K562 (cell line): ENCODE measurements around the gene OLFML3.

ENCODE experiments used
- BRCA1 ChIP-seq, 2 experiments: fragments of 450-650 bp in 1 of 2; sonication (generic) in 1 of 2; formaldehyde crosslinking in 1 of 2; IDR thresholded peaks; 2 replicates each; pipeline versions ENCODE4 v1.5.0 to v1.6.1; 2017 to 2020; ENCODE audit warnings: mild to moderate bottlenecking in 1 of 2, missing genetic modification reagents in 1 of 2
- CBFB ChIP-seq: sonication (generic); formaldehyde crosslinking; IDR thresholded peaks from 2 replicates; pipeline ENCODE4 v1.4.0; 2020; ENCODE audit warnings: mild to moderate bottlenecking, missing genetic modification reagents
- DPF2 ChIP-seq: fragments of 450-650 bp; IDR thresholded peaks from 2 replicates; pipeline ENCODE4 v1.6.1; 2016
- FOXJ2 ChIP-seq: fragments of 200-800 bp; sonication (Bioruptor generic); IDR thresholded peaks from 2 replicates; pipeline ENCODE4 v1.6.1; 2016; ENCODE audit warnings: missing genetic modification characterization, missing compliant biosample characterization
- FOXP4 ChIP-seq: sonication (generic); formaldehyde crosslinking; IDR thresholded peaks from 2 replicates; pipeline ENCODE4 v1.8.0; 2022; ENCODE audit warnings: mild to moderate bottlenecking, missing genetic modification reagents, borderline replicate concordance
- HDAC2 ChIP-seq: fragments of 450-650 bp; IDR thresholded peaks from 2 replicates; pipeline ENCODE4 v1.6.1; 2016; ENCODE audit warnings: mild to moderate bottlenecking
- HDAC6 ChIP-seq: IDR thresholded peaks from 2 replicates; pipeline ENCODE4 v1.6.1; 2012; ENCODE audit warnings: low read depth, mild to moderate bottlenecking, control low read depth, inconsistent platforms, low read length, moderate library complexity
- MAZ ChIP-seq, 2 experiments: fragments of 450-650 bp in 1 of 2; sonication (generic) in 1 of 2; formaldehyde crosslinking; IDR thresholded peaks in 1 of 2; conservative IDR thresholded peaks in 1 of 2; 2 replicates each; pipeline versions ENCODE4 v1.4.0 to v1.5.0; 2020; ENCODE audit warnings: mild to moderate bottlenecking in 1 of 2, missing genetic modification reagents in 1 of 2
- POLR2A ChIP-seq: fragments of 450-650 bp; conservative IDR thresholded peaks from 2 replicates; pipeline ENCODE4 v1.6.1; 2016
- RFX1 ChIP-seq: fragments of 450-650 bp; IDR thresholded peaks from 2 replicates; pipeline ENCODE4 v1.6.1; 2016; ENCODE audit warnings: mild to moderate bottlenecking, moderate library complexity
- TEAD2 ChIP-seq: fragments of 450-650 bp; IDR thresholded peaks from 2 replicates; pipeline ENCODE4 v1.6.1; 2016; ENCODE audit warnings: missing genetic modification characterization, control low read depth, missing compliant biosample characterization
- ZNF174 ChIP-seq: fragments of 250-450 bp; sonication (Bioruptor Pico); IDR thresholded peaks from 2 replicates; pipeline ENCODE4 v1.4.0; 2020; ENCODE audit warnings: mild to moderate bottlenecking
- TF ChIP-seq, protein P1 (sequence below), 3 experiments: IDR thresholded peaks in 2 of 3; conservative IDR thresholded peaks in 1 of 3; 2 replicates each; pipeline ENCODE4 v1.5.1; 2011 to 2012; ENCODE audit warnings: low read length in 3 of 3, mild to moderate bottlenecking in 3 of 3, control low read depth in 2 of 3, improper control_type of control experiment in 1 of 3, inconsistent platforms in 1 of 3, low read depth in 1 of 3, mixed read lengths in 1 of 3, moderate library complexity in 1 of 3; ENCODE audit not compliant: insufficient read depth in 2 of 3

DNA sequence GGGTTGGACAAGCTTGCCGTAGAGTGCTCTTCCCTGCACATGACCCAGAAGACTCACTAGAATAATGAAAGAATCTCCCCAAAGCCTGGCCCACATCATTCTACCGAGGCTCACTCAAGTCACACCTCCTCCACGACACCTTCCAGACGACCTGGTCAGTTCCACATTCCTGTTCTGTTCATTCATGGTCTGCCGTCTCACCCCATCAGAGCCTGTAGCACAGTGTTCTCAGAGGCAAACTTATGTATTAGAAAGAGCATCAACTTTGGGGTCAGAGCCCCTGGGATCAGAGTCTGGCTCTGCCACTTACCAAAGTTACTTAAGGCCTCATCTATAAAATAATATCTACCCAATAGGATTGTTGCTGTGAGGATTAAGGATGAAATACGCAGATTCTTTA lies 7.5 kb downstream of the OLFML3 start:
- no peak for TF ChIP-seq HDAC2
- TF ChIP-seq RFX1: no peak
- TF ChIP-seq POLR2A: no peak
- TF ChIP-seq MAZ (CRISPR knock-in tag; conservative IDR thresholded peaks at IDR 0.05 in 1 of 2, IDR thresholded peaks at IDR 0.05 in 1 of 2): no peak
- no peak for TF ChIP-seq CBFB
- no peak for TF ChIP-seq DPF2
- no peak for TF ChIP-seq TEAD2 (tag)
- TF ChIP-seq BRCA1 (IDR thresholded peaks at IDR 0.05): no peak
- no peak for TF ChIP-seq BRCA1 (CRISPR knock-in tag; IDR thresholded peaks at IDR 0.05)
- TF ChIP-seq FOXP4: no peak
- no peak for TF ChIP-seq HDAC6
- no peak for TF ChIP-seq ZNF174
- TF ChIP-seq, protein P1, sequence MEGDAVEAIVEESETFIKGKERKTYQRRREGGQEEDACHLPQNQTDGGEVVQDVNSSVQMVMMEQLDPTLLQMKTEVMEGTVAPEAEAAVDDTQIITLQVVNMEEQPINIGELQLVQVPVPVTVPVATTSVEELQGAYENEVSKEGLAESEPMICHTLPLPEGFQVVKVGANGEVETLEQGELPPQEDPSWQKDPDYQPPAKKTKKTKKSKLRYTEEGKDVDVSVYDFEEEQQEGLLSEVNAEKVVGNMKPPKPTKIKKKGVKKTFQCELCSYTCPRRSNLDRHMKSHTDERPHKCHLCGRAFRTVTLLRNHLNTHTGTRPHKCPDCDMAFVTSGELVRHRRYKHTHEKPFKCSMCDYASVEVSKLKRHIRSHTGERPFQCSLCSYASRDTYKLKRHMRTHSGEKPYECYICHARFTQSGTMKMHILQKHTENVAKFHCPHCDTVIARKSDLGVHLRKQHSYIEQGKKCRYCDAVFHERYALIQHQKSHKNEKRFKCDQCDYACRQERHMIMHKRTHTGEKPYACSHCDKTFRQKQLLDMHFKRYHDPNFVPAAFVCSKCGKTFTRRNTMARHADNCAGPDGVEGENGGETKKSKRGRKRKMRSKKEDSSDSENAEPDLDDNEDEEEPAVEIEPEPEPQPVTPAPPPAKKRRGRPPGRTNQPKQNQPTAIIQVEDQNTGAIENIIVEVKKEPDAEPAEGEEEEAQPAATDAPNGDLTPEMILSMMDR (IDR thresholded peaks at IDR 0.05 in 2 of 3, conservative IDR thresholded peaks at IDR 0.05 in 1 of 3; ENCODE audit: insufficient read depth in 2 of 3, low read depth in 1 of 3, low read length in 3 of 3): no peak
- no peak for TF ChIP-seq FOXJ2 (tag)
